Raji (cell line): ENCODE measurements around the gene PTPRC.

Source experiments
- POLR2A ChIP-seq: IDR thresholded peaks from 2 replicates; pipeline ENCODE4 v1.6.1; 2011; ENCODE audit warnings: low read depth, low read length, control low read depth; ENCODE audit not compliant: insufficient read depth

The PTPRC gene

GRCh38 chr1:198674009-198674408 is 35.2 kb downstream of the PTPRC start:
- no peak for TF ChIP-seq POLR2A

GRCh38 chr1:198676253-198676652 is 37.4 kb downstream of the PTPRC start:
- TF ChIP-seq POLR2A: no peak

GRCh38 chr1:198677027-198677426 is 38.2 kb downstream of the PTPRC start:
- no peak for TF ChIP-seq POLR2A

- TF ChIP-seq POLR2A: no peak
Observed at GRCh38 chr1:198677871-198678270, 39.0 kb downstream of the PTPRC start.

- no peak for TF ChIP-seq POLR2A
Observed at GRCh38 chr1:198678301-198678836, 39.5 kb downstream of the PTPRC start.

GRCh38 chr1:198678901-198679329 is 40.1 kb downstream of the PTPRC start:
- TF ChIP-seq POLR2A: 0 out of 2 replicates have a peak, but pooled peaks have one; percentile 19

- TF ChIP-seq POLR2A: no peak
Observed at GRCh38 chr1:198679535-198680173, 40.8 kb downstream of the PTPRC start.

- no peak for TF ChIP-seq POLR2A
Observed at GRCh38 chr1:198680174-198680875, 41.5 kb downstream of the PTPRC start.

- no peak for TF ChIP-seq POLR2A
Observed at GRCh38 chr1:198681252-198681651, 42.4 kb downstream of the PTPRC start.

GRCh38 chr1:198681831-198682759 is 43.3 kb downstream of the PTPRC start:
- TF ChIP-seq POLR2A: no peak; the same call in none of the 2 replicates

- TF ChIP-seq POLR2A: no peak
Observed at GRCh38 chr1:198682850-198683249, 44.0 kb downstream of the PTPRC start.

- no peak for TF ChIP-seq POLR2A
Observed at GRCh38 chr1:198683449-198683848, 44.6 kb downstream of the PTPRC start.

GRCh38 chr1:198686069-198686728 is 47.4 kb downstream of the PTPRC start:
- TF ChIP-seq POLR2A: no peak

GRCh38 chr1:198687429-198687828 is 48.6 kb downstream of the PTPRC start:
- no peak for TF ChIP-seq POLR2A

GRCh38 chr1:198691063-198691462 is 52.2 kb downstream of the PTPRC start:
- no peak for TF ChIP-seq POLR2A
